ENCODE results near the gene PHACTR1. TPM values are rescaled to one million over a fixed set of nuclear protein-coding genes. Genes with fewer than 3 reads are reported as not detected.

The PHACTR1 gene
- total and polyA plus RNA-seq, 2 experiments from 2014 or later: 11.2 to 33.9 TPM

DNA sequence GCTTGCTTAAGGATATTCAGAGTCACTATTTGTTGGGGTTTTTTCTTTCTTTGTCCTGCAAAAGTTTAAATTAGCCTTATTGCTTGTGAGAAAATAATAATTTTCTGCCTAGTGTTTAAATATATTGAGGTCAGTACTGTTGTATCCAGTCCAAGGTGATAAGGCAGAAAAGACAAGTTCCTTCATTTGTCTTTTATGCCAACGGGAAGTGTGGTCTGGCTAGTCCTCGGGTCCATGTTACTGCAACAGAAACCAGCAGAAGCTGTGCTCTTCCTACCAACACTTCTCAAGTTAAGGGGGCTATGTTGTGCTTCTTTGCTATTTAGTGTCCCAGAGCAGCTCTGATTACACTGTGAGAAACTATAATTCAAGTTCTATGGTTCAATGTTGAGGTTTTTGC, 310.6 kb downstream of the PHACTR1 start:
- Histone ChIP-seq H3K4me1 (ENCODE audit: low read depth) (no peaks in the 10 kb centered on the region), H3K27me3 (peaks cover 5% of the 10 kb centered on the region), H3K9me3 (ENCODE audit: low read depth) (no peaks in the 10 kb centered on the region), H3K27ac (no peak overlapping the region), H3K36me3 (no peaks in the 10 kb centered on the region), H3K4me3 (no peak overlapping the region)
- TF ChIP-seq, protein P1, sequence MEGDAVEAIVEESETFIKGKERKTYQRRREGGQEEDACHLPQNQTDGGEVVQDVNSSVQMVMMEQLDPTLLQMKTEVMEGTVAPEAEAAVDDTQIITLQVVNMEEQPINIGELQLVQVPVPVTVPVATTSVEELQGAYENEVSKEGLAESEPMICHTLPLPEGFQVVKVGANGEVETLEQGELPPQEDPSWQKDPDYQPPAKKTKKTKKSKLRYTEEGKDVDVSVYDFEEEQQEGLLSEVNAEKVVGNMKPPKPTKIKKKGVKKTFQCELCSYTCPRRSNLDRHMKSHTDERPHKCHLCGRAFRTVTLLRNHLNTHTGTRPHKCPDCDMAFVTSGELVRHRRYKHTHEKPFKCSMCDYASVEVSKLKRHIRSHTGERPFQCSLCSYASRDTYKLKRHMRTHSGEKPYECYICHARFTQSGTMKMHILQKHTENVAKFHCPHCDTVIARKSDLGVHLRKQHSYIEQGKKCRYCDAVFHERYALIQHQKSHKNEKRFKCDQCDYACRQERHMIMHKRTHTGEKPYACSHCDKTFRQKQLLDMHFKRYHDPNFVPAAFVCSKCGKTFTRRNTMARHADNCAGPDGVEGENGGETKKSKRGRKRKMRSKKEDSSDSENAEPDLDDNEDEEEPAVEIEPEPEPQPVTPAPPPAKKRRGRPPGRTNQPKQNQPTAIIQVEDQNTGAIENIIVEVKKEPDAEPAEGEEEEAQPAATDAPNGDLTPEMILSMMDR (IDR thresholded peaks at IDR 0.05; ENCODE audit: low read depth, low read length): no peak
- no peak for DNase-seq (ENCODE audit: low read depth in 1 of 2, low spot score in 1 of 2)

GRCh38 chr6:13030396-13030795, 313.8 kb downstream of the PHACTR1 start:
- H3K4me3 ChIP-seq: no peak overlapping the region
- H3K9me3 ChIP-seq (ENCODE audit: low read depth): no peaks in the 10 kb centered on the region
- H3K27me3 ChIP-seq: peaks cover 5% of the 10 kb centered on the region
- no peaks in the 10 kb centered on the region for H3K36me3 ChIP-seq
- H3K27ac ChIP-seq: no peak overlapping the region
- DNase-seq (ENCODE audit: low read depth in 1 of 2, low spot score in 1 of 2): no peak
- no peaks in the 10 kb centered on the region for H3K4me1 ChIP-seq (ENCODE audit: low read depth)
- TF ChIP-seq, protein P1 (IDR thresholded peaks at IDR 0.05; ENCODE audit: low read depth, low read length): no peak

- Histone ChIP-seq H3K9me3 (ENCODE audit: low read depth) (no peaks in the 10 kb centered on the region), H3K27me3 (peaks cover 5% of the 10 kb centered on the region), H3K27ac (no peak overlapping the region), H3K36me3 (no peaks in the 10 kb centered on the region), H3K4me1 (ENCODE audit: low read depth) (no peaks in the 10 kb centered on the region), H3K4me3 (no peak overlapping the region)
- TF ChIP-seq, protein P1 (IDR thresholded peaks at IDR 0.05; ENCODE audit: low read depth, low read length): no peak
- no peak for DNase-seq (ENCODE audit: low read depth in 1 of 2, low spot score in 1 of 2)
Measured at GRCh38 chr6:13032566-13032965, 316.0 kb downstream of the PHACTR1 start.

DNA sequence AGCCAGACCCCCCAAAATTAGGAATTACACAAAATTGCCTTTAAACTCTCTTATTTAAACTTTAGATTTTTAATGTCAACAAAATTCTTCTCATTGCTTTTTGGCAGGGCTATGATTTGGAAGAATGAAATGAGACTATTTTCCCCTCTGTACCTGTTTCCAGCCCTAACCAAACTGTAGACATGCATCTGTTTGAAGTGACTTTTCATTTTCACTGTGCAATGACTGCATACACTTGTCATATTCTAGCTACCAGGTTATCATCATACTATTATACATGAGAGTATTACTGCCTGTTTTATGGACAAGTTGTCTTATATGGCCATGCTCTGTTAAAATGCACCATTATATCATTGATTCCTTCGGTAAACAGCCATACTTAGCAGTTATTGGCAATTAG, 316.6 kb downstream of the PHACTR1 start:
- DNase-seq (ENCODE audit: low read depth in 1 of 2, low spot score in 1 of 2): no peak
- Histone ChIP-seq H3K27me3 (peaks cover 5% of the 10 kb centered on the region), H3K4me3 (no peak overlapping the region), H3K36me3 (no peaks in the 10 kb centered on the region), H3K4me1 (ENCODE audit: low read depth) (no peaks in the 10 kb centered on the region), H3K9me3 (ENCODE audit: low read depth) (no peaks in the 10 kb centered on the region), H3K27ac (no peak overlapping the region)
- TF ChIP-seq, protein P1 (IDR thresholded peaks at IDR 0.05; ENCODE audit: low read depth, low read length): no peak

DNA sequence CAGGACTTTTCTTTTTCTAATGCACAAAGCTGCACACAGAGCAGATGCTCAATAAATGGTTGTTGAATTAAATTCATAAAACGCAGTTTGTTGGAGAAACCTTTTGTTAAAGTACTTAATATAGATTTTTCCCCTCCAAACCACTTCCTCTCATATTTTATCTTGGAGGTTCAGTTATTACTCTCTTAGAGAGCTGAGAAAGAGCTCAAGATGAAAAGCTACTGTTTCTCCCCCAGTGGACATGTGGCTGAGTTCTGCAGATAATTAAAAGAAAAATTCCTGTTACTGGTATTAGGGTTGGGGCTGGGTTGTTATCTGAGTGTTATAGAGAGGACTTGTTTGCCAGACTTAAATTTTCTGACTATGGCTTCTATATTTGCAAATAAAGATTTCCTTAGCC, 317.7 kb downstream of the PHACTR1 start:
- H3K27me3 ChIP-seq: peaks cover 1% of the 10 kb centered on the region
- TF ChIP-seq, protein P1 (IDR thresholded peaks at IDR 0.05; ENCODE audit: low read depth, low read length): no peak
- no peaks in the 10 kb centered on the region for H3K36me3 ChIP-seq
- no peak for DNase-seq (ENCODE audit: low read depth in 1 of 2, low spot score in 1 of 2)
- H3K27ac ChIP-seq: no peak overlapping the region
- no peak overlapping the region for H3K4me3 ChIP-seq
- H3K9me3 ChIP-seq (ENCODE audit: low read depth): no peaks in the 10 kb centered on the region
- peaks cover 9% of the 10 kb centered on the region for H3K4me1 ChIP-seq (ENCODE audit: low read depth)

DNA sequence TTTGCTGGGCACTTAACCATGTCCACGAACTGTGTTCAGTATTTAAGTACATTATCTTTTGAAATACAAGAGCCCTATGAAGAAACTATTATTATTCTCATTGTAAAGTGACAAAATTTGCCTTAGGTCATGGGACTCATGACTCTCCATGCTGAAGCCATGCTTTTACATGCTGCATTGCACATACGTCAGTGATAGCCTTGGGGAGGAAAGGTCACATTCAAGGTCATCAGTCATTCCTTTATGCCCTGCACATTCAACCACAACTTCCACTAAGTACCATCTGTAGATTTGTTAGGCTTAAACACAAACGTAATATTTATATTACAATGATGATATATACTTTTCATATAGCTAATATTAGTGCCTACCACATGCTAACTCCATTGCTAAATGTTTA, 319.0 kb downstream of the PHACTR1 start:
- Histone ChIP-seq H3K9me3 (ENCODE audit: low read depth) (no peaks in the 10 kb centered on the region), H3K27me3 (no peaks in the 10 kb centered on the region), H3K4me1 (ENCODE audit: low read depth) (peaks cover 9% of the 10 kb centered on the region), H3K27ac (no peak overlapping the region), H3K36me3 (no peaks in the 10 kb centered on the region), H3K4me3 (no peak overlapping the region)
- no peak for DNase-seq (ENCODE audit: low read depth in 1 of 2, low spot score in 1 of 2)
- TF ChIP-seq, protein P1 (IDR thresholded peaks at IDR 0.05; ENCODE audit: low read depth, low read length): no peak
